Tongue (tissue), 2 donors: ENCODE measurements around the gene ZNF626. TPM values are rescaled to one million over a fixed set of nuclear protein-coding genes. Genes with fewer than 3 reads are reported as not detected.
"Not testable (repeated sequence)": the region's sequence is repeated elsewhere in the genome, so short reads cannot be mapped to it uniquely, and the experiment has no call there.

Experiments
- DNase-seq: peaks from one replicate; pipeline ENCODE4 v3.0.0-alpha.2; 2015
- total RNA-seq: library from RNA; depleted of rRNA; stranded (reverse); fragments of >200 nt; gene quantifications from one replicate; pipeline ENCODE4 v1.2.3, GENCODE V29; 2014

The ZNF626 gene
- total RNA-seq, result 25.1 TPM

DNA sequence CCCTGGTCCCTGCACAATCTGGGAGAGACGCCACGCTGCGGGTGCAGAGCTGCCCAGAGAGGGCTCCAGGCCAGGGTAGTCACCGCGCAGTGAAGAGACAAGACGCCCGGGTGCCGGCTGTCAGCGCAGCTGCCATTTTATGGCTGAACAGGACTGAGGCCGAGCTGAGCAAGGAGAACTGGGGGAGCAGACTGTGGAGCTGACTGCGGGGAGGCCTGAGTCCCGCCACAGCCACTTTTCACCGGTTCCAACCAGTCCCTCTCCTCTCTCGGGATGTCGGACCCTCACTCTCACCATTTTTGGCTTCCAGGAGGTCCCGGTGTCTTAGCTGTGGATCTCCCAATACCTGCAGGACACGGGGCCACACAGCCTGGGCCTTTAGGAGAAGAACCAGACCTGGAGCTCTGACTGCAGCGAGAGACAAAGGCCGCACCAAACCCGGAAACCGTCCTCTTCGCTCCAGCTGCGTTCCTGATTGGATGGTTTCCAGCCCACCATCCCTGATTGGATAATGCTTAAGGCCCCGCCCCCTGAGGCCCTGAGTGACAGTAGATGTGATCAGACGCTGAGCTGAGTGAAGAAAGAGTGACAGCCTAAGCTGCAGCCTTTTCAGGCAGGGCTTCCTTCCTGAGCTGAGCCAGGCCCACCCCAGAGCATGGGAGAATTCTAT is at the start of gene ZNF626:
Gene ZNF626 (minus strand): TSS at position 422 of the 670 bp plus-strand sequence. CDS start 125 bp downstream, at position 297.
- peak; percentile 99 for DNase-seq

DNA sequence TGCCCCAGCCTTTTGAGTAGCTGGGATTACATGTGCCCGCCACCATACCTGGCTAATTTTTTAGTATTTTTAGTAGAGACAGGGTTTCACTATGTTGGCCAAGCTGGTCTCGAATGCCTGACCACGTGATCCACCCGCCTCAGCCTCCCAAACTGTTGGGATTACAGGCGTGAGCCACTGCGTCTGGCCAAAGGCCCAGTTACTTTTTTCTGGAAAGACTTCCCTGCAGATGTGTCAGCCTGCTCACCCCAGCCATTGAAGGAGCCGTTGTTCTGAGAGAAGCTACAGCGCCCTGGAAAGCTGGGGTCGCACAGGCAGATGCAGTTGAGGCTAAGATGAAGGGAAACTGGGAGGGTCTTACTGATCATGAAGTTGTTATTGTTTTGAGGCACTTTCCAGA is 7.9 kb upstream of the ZNF626 start:
- no peak for DNase-seq

DNA sequence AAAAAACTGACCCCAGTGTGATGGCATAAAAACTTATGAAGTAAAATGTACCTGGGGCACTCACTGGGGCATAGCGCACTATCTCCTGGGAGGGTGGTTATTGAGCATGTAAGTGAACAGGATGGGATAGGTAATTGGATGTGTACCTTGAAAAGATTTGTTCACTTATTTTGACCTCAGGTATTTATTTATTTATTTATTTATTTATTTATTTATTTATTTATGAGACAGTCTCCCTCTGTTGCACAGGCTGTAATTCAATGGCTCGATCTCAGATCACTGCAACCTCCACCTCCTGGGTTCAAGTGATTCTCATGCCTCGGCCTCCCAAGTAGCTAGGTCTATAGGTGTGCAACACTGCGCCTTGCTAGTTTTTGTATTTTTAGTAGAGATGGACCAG is 5.9 kb upstream of the ZNF626 start:
- no peak for DNase-seq

DNA sequence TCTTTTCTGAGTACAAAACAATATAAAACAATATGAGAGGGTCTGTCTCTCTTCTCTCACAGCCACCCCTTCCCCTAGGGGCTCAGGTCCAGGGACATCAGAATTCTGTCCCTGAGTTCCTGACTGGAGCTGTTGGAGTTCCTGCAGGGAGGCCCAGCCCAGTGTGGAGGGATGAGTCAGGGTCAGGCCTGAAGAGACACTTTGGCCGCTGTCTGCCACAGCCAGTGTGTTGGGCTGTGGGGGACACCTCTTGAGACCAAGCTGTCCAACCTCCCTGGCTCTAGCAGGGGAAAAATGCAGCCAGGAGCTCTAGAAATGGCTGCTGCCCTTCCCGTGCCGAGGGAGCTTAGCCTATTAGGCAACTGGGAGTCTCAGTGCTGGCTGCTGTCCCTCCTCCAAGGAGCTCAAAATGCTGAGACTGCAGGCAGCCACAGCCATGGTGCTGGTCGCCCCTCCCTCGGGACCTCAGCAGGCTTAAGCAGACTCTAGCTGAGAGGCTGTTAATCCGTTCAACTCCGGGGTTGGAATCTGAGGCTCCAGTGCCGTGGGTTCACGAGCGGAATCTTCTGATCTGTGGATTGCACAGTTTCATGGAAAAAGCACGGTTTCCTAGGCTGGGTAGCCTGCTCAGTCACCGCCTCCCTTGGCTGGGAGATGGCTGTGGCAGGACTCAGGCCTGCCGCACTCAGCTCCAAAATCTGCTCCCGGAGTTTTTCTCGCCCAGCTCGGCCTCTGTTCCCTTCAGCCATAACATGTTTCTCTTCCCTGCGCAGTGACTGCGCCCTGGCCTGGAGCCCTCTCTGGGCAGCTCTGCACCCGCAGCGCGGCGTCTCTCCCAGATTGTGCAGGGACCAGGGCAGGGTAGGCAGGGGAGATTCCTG is 3.8 kb upstream of the ZNF626 start:
- DNase-seq, result peak; percentile 58

DNA sequence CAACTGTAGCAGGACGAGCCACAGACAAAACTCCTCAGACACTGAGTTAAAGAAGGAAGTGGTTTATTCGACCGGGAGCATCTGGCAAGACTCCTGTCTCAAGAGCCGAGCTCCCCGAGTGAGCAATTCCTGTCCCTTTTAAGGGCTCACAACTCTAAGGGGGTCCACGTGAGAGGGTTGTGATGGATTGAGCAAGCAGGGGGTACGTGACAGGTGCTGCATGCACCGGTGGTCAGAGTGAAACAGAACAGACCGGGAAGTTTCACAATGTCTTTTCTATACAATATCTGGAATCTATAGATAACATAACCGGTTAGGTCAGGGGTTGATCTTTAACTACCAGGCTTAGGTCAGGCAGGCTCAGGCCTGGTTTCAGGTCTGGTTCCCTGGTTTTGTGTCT is 3.1 kb upstream of the ZNF626 start:
- DNase-seq, result not testable (repeated sequence)

DNA sequence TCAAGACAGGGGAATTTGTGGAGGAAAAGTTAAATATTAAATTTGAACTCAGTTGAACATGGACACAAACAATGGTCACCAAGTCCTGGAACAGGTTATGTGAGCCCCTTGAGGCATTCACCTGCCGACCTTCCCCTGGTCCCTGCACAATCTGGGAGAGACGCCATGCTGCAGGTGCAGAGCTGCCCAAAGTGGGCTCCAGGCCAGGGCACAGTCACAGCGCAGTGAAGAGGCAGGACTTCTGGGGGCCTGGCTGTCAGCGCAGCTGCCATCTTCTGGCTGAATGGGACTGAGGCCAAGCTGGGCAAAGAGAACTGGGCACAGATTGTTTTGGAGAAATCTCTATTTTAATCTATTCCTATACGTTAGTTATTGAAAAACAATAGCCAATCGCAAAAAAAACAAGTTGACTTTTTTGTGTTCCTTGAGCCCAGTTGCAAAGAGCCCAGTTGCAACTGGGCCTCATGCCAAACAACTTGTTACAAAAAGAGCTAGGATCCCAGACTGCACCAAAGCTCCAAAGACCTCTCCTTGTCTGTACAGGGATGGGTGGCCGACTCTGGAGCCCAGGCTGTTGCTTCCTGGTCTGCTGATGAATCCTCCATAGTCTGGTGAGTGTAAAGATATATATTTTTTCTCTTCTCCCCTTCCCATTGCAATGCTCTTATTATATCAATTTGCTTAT is 1.2 kb upstream of the ZNF626 start:
- DNase-seq, result peak; percentile 57

DNA sequence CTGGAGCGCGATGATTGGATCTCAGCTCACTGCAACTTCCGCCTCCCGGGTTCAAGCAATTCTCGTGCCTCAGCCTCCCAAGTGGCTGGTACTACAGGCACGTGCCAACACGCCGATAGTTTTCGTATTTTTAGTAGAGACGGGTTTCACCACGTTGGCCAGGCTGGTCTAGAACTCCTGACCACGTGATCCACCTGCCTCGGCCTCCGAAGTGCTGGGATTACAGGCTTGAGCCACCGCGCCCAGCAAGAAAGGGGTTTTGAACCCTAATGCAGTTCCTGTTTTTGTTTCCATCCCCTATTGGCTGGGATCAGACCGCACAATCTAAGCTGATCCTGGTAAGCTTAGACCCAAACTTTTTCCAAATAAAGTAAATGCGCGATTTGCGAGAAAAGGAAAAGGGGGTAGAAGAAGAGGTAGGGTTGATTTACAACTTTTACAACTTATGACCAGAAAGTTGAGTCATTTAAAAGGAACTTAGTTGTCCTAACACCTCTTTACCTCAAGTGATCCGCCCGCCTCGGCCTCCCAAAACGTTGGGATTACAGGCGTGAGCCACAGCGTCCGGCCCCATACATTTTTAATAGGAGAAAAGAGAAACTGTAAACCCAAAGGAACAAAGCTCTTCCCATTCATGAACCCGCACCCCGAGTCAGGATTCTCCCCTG is 764 bp downstream of the ZNF626 start:
- peak; percentile 29 for DNase-seq

DNA sequence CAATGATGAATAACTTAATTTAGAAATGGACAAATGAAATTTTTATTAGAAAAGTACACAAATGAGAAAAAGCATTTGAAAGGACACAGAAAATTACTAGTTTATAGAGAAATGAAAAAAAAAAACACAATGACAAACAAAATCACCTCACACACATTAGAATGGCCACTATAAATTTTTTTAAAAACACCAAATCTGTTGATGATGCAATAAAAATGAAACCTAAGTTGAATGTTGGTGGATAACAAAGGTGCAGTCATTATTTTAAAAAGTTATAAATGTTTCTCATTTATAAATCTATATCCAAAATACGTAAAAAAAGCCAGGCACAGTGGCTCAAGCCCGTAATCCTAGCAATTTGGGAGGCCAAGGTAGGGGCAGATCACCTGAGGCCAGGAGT is 20.8 kb downstream of the ZNF626 start:
- no peak for DNase-seq

DNA sequence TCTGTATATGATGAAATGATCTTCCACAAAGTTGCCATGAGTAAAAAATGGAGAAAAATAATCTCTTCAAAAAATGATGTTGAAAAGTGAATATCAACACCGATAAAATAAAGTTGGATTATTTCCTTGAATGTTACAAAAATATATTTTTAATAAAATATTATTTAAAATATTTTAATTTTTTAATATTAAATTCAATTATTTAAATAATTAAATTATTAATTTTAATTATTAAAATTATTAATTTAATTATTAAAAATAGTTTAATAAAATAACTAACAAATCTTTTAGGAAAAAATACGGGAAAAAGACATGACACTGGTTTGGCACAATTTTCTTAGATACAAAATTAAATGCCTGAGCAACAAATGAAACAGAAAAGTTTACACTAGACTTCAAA is 21.3 kb downstream of the ZNF626 start:
- no peak for DNase-seq

DNA sequence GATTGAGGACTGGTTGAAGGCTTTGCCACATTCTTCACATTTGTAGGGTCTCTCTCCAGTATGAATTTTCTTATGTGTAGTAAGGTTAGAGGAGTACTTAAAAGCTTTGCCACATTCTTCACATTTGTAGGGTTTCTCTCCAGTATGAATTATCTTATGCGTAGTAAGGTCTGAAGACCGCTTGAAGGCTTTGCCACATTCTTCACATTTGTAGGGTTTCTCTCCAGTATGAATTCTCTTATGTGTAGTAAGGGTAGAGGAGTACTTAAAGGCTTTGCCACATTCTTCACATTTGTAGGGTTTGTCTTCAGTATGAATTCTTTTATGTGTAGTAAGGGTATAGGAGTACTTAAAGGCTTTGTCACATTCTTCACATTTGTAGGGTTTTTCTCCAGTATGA is 36.8 kb downstream of the ZNF626 start:
- not testable (repeated sequence) for DNase-seq

DNA sequence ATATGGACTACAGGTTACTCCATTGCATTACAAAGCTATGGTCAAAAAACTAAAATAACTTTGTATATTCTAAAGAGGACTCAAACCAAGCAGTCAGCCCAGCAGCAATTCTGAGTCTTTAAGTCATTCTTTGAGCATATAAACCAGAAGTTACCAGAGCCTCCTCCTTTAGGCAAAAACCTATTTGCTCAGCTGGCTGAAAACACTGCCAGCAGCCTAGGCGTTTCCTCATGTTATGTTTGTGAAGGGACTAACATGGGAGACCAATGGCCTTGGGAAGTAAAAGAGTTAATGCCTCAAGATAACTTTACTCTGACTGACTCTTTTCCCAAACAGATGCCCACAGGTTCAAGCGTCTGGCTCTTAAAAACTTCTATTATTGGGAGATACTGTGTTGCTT is 45.3 kb downstream of the ZNF626 start:
- DNase-seq, result no peak

DNA sequence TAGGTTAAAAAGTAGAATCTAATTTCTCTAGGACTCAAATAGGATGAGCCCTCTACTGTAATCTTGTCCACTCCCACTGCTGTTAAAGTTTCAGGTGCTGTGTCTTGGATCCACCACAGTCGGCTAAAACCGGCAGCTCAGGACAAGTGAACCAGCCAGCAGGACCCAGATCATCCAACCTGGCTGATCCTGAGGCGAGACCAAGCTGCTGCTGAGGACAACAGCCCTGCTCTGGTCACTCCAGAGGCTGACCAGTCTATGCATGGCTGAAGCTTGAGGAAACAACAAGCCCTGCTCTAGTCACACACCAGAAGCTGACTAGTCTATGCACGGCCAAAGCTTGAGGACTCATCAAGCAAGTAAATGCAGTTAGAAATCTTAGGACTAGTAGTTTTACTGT is 46.4 kb downstream of the ZNF626 start:
- DNase-seq, result not testable (repeated sequence)

DNA sequence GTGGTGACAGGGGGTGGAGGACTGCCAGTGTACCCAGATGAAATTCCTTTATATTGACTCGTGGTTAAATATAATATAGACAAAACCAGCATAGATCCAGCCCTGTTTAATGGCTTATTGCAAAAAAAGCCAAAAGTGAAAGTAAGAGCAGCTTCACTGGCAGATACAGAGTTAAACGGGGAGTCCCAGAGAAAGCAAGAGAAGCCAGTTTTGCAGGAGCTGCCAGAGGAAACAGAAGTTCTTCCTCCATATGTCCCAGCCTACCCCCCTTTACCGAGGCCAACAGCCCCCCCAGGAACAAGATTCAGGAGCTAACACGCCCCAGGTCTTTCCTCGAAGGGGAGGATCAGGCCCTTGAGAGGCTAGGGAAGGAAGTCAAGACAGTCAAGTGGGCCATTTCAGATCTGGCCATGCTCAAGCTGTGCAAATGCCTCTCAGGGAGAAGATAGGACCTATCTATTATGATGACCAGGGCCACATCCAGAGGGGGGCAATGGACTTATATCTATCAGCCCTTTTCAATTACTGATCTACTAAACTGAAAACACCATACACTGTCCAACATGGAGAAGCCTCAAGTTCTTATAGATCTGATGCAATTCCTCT is 48.6 kb downstream of the ZNF626 start:
- DNase-seq, result no peak

DNA sequence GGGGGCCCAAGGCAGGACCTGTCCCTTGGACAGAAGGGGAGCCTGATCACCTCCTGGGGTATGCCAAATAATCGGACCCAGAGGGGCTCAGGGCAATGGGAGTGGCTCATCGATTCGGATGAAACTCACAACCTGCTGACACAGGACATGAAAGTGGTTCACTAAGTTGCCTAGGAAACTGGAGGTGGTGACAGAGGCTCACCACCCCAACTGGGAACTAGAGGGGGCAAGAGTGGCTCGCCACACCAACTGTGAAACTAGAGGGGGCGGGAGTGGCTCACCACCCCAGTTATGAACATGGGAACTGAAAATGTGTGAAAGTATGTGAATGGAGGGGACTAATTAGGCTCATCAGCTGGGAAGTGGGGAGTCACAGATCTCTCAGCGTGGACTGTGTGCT is 49.5 kb downstream of the ZNF626 start:
- DNase-seq, result no peak

DNA sequence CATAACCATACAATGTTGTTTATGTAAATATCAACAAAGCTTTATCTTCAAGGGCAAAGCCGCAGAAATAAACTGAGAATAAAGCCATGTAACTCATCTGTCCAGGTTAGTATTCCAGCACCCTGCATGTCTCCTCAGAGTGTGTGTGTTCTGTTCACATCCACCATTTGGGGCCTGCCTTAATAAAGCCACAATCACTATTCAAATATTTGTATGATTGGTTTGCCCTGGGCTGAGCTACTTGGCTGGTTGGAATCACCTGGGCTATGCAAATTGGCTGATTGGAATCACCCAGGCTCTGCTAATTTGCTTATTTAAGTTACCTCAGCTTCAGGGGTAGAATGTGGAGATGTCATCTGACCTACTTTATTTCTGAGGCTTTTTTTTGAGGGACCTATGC is 53.4 kb downstream of the ZNF626 start:
- no peak for DNase-seq

Other genes starting within 250 kb of the ZNF626 start
- 20.9 TPM for gene ZNF737, start 95.8 kb downstream of the ZNF626 start, total RNA-seq
- 8.4 TPM for gene ZNF66, start 114.7 kb upstream of the ZNF626 start, total RNA-seq